ENCODE results near the gene COX20. TPM values are rescaled to one million over a fixed set of nuclear protein-coding genes. Genes with fewer than 3 reads are reported as not detected.

COX20 gene
- total RNA-seq, 1 experiment from 2014 or later, result 38.0 TPM

DNA sequence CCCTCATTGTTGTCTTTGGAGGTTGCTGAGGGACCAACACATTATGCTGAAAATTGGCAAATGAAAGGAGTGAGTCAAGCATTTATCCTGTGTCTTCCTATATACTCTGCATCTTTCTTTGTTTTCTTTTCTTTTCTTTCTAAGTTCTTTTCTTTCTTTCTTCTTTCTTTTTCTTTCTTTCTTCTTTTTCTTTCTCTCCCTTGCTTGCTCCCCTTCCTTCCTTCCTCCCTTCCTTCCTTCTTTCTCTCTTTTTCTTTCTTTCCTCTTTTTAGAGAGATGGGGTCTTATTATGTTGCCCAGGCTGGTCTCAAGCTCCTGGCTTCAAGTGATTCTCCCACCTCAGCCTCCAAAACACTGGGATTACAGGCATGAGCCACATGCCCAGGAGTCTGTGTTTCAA is 28.3 kb upstream of the COX20 start:
- Histone ChIP-seq H2BK5ac (ENCODE audit: insufficient read length, low read length) (no peak overlapping the region), H3K4me1 (ENCODE audit: insufficient read depth, low read length) (no peaks in the 10 kb centered on the region; the same call in 1 of the 2 replicates), H3T11ph (ENCODE audit: low read length) (no peak overlapping the region), H3K14ac (ENCODE audit: insufficient read depth, low read length) (no peak overlapping the region), H2AFZ (ENCODE audit: low read length) (no peak overlapping the region), H2BK12ac (ENCODE audit: insufficient read length, low read depth, low read length) (no peak overlapping the region), H2AK5ac (ENCODE audit: insufficient read length, low read length) (no peak overlapping the region), H3K23me2 (ENCODE audit: insufficient read length, low read depth, low read length, poor library complexity, severe bottlenecking) (no peaks in the 10 kb centered on the region), H3K4me2 (ENCODE audit: insufficient read depth, insufficient read length, low read length) (no peak overlapping the region), H3K9ac (ENCODE audit: extremely low read depth, insufficient read length, low read length) (no peak overlapping the region), H3K27me3 (ENCODE audit: insufficient read depth, low read length) (no peaks in the 10 kb centered on the region), H2BK120ac (ENCODE audit: low read depth, low read length, poor library complexity, severe bottlenecking) (no peak overlapping the region), H4K91ac (ENCODE audit: insufficient read length, low read depth, low read length) (no peak overlapping the region), H3K79me2 (ENCODE audit: insufficient read depth, low read length) (no peaks in the 10 kb centered on the region), H3K18ac (ENCODE audit: insufficient read length, low read depth, low read length) (no peak overlapping the region), H4K5ac (ENCODE audit: insufficient read length, low read depth, low read length) (no peak overlapping the region), H3K4ac (ENCODE audit: low read depth, low read length) (no peak overlapping the region), H3K23ac (ENCODE audit: insufficient read length, low read depth, low read length) (no peak overlapping the region), H3K9me3 (ENCODE audit: control insufficient read depth, low read depth, low read length) (no peaks in the 10 kb centered on the region), H4K8ac (replicated peaks; ENCODE audit: insufficient read length, low read depth, low read length) (no peak overlapping the region), H2BK15ac (ENCODE audit: low read depth, low read length) (no peak overlapping the region), H3K56ac (ENCODE audit: insufficient read length, low read depth, low read length) (no peak overlapping the region), H2BK20ac (ENCODE audit: low read depth, low read length, poor library complexity, severe bottlenecking) (no peak overlapping the region), H3K27ac (ENCODE audit: insufficient read length, low read depth, low read length) (no peak overlapping the region), H3K79me1 (ENCODE audit: insufficient read depth, low read depth, low read length, poor library complexity, severe bottlenecking) (no peaks in the 10 kb centered on the region), H4K20me1 (ENCODE audit: control insufficient read depth, insufficient read depth, insufficient read length) (no peaks in the 10 kb centered on the region)
- H3K9me3 Mint-ChIP-seq, result no peaks in the 10 kb centered on the region; a peak in 1 of 5 replicates
- no peak for DNase-seq
- H3K4me3 Mint-ChIP-seq, result no peak overlapping the region
- peaks cover 6 to 8% of the 10 kb centered on the region in 2 experiments for H3K4me1 Mint-ChIP-seq
- no peak overlapping the region for H3K27ac Mint-ChIP-seq
- TF ChIP-seq, protein P1, sequence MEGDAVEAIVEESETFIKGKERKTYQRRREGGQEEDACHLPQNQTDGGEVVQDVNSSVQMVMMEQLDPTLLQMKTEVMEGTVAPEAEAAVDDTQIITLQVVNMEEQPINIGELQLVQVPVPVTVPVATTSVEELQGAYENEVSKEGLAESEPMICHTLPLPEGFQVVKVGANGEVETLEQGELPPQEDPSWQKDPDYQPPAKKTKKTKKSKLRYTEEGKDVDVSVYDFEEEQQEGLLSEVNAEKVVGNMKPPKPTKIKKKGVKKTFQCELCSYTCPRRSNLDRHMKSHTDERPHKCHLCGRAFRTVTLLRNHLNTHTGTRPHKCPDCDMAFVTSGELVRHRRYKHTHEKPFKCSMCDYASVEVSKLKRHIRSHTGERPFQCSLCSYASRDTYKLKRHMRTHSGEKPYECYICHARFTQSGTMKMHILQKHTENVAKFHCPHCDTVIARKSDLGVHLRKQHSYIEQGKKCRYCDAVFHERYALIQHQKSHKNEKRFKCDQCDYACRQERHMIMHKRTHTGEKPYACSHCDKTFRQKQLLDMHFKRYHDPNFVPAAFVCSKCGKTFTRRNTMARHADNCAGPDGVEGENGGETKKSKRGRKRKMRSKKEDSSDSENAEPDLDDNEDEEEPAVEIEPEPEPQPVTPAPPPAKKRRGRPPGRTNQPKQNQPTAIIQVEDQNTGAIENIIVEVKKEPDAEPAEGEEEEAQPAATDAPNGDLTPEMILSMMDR (conservative IDR thresholded peaks at IDR 0.05), result no peak
- no peaks in the 10 kb centered on the region for H3K27me3 Mint-ChIP-seq (ENCODE audit: low read depth)
- no peaks in the 10 kb centered on the region; a peak in 1 of 7 replicates for H3K36me3 Mint-ChIP-seq (ENCODE audit: insufficient read depth in 1 of 3, low read depth in 3 of 3)

Measured in H9 (cell line).